ENCODE results near the gene GLIPR1. TPM values are rescaled to one million over a fixed set of nuclear protein-coding genes. Genes with fewer than 3 reads are reported as not detected.

GLIPR1 gene
- total and polyA plus RNA-seq, 10 of the 15 experiments (the other 5 are each of a cell fraction or from before 2014, with no cell fraction given), result 18.2 to 62.6 (median 32.2) TPM

- TF ChIP-seq ZBTB40 (IDR thresholded peaks at IDR 0.05; ENCODE audit: borderline replicate concordance), result no peak
- no peak for TF ChIP-seq ZBTB4 (CRISPR knock-in tag; IDR thresholded peaks at IDR 0.05)
- TF ChIP-seq CHD4 (IDR thresholded peaks at IDR 0.05), result no peak
- no peak for TF ChIP-seq HCFC1 (IDR thresholded peaks at IDR 0.05; ENCODE audit: low read length)
- no peak for TF ChIP-seq ZNF207 (IDR thresholded peaks at IDR 0.05; ENCODE audit: borderline replicate concordance)
- 0 out of 4 replicates have a peak, but pooled peaks of 1 of the 2 experiments have one; percentile 40 for TF ChIP-seq BHLHE40 (IDR thresholded peaks at IDR 0.05; ENCODE audit: borderline replicate concordance in 1 of 2, low read depth in 2 of 2, low read length in 1 of 2)
- TF ChIP-seq MYC (IDR thresholded peaks at IDR 0.05; ENCODE audit: insufficient read depth, insufficient read length, insufficient replicate concordance, low read length, severe bottlenecking), result no peak
- TF ChIP-seq POU2F2 (IDR thresholded peaks at IDR 0.05; ENCODE audit: borderline replicate concordance, low read depth, low read length), result peak; percentile 55; the same call in 2 of the 3 replicates
- TF ChIP-seq IKZF1 (conservative IDR thresholded peaks at IDR 0.05), result no peak
- no peak for TF ChIP-seq SIN3A (IDR thresholded peaks at IDR 0.05; ENCODE audit: low read depth, low read length)
- 0 out of 2 replicates have a peak, but pooled peaks have one; percentile 14 for TF ChIP-seq CREM (IDR thresholded peaks at IDR 0.05; ENCODE audit: low read depth)
- no peak for TF ChIP-seq SMAD5 (IDR thresholded peaks at IDR 0.05; ENCODE audit: low read depth)
- no peak for TF ChIP-seq IRF5 (IDR thresholded peaks at IDR 0.05; ENCODE audit: borderline replicate concordance)
- peak; percentile 62 for TF ChIP-seq ATF2 (IDR thresholded peaks at IDR 0.05; ENCODE audit: low read length)
- no peak for TF ChIP-seq SMARCA5 (IDR thresholded peaks at IDR 0.05)
- TF ChIP-seq KLF5 (IDR thresholded peaks at IDR 0.05; ENCODE audit: partially characterized antibody), result no peak
- TF ChIP-seq USF2 (IDR thresholded peaks at IDR 0.05; ENCODE audit: borderline replicate concordance, low read depth, low read length), result no peak
These were observed 2.3 kb upstream of the GLIPR1 start (continued) for GRCh38 chr12:75478116-75478794.

Data from GM12878 (cell line).